K562 treated with DMSO at 1 percent for 12 hours (cell line): ENCODE data around the gene IL11RA. TPM values are rescaled to one million over a fixed set of nuclear protein-coding genes. Genes with fewer than 3 reads are reported as not detected.

Source experiments
- total RNA-seq: library from RNA; unstranded; fragments of 300-600 nt; gene quantifications from 2 replicates; pipeline ENCODE4 v1.2.3, GENCODE V29; 2022; ENCODE audit not compliant: insufficient read depth

The IL11RA gene
- 4.9 and 7.8 TPM in 2 replicates for total RNA-seq

DNA sequence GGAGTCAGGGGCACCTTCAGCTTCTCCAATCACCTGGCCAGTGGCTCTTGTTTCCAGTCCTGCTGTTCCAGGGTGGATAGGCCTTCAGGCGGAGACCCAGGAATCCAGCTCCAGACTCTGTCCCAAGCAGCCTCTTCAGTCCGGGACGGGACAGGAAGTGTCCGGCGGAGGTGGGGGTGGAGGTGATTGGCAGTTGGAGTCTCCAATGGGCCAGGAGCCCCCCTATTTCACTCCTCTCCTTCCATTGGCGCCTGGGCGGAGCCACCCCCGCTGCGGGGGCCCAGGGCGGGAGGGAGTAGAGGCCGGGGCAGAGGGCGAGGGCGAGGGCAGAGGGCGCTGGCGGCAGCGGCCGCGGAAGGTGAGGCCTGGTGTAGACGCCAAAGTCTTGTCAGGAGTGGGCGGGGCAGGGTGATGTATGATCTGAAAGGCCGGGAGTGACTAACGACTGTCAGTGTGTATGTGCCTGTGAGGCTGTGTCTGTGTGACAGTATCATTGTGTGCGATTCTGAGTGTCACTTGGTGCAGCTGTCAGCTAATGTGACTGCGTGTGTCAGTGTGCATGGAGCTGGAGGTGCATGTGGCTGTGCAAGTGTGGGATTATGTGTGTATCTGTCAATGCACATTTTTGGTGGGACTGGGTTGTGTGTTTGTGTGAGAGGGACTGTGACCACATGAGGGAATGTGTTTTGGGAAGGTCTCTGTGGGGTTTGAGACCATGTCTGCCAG is at the start of gene IL11RA:
Gene IL11RA (plus strand): TSS at position 310 of the 726 bp plus-strand sequence. CDS start 3,033 bp downstream, outside the sequence.

DNA sequence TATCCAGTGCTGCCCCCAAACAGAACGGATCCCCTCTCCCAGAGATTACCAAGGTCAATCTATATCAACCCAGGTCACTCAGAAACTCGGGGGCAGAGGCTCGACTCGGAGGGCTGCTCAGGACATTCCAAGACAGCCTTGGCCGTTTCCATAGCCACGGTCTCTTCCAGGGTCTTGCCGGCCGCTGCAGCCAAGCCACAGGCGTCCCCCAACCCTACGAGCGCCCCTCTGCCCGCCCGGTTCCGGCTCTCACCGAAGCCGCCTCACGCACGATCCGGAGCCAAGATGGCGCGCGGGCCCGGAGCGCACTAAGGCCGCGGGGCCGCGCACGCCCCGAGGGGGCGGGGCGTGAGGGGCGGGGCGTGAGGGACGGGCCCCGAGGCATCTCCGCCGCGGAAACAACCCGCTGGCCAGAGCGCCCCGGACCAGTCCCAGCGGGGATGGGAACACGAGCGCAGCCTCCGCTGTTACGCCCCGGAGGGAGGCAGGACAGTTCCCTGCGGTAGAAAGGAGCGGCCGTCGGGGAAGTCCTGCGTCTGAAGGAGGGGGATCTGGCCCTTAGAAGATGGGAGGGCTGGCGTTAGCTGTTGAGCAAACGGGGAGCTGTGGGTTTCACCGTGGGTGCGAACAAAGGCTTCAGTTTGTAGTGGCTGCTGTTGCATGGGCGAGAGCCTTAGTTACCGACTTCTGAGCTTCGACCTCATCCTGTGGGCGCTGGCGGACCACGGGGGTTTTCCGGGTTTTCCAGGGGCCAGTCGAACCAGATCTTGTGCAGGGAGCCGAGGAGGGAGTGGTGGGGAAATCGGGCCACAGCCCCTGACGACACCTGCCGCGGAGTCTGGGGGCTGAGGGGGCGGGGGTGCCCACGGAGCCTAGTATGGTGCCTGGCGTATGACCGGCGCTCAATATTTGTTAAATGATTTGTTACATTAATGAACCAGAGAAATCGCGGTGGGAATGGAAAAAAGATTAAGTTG is 39.9 kb upstream of the IL11RA start, which contains the start of gene RPP25L:
Gene RPP25L (minus strand): TSS at position 287 of the 977 bp plus-strand sequence. CDS start 801 bp downstream, outside the sequence.

DNA sequence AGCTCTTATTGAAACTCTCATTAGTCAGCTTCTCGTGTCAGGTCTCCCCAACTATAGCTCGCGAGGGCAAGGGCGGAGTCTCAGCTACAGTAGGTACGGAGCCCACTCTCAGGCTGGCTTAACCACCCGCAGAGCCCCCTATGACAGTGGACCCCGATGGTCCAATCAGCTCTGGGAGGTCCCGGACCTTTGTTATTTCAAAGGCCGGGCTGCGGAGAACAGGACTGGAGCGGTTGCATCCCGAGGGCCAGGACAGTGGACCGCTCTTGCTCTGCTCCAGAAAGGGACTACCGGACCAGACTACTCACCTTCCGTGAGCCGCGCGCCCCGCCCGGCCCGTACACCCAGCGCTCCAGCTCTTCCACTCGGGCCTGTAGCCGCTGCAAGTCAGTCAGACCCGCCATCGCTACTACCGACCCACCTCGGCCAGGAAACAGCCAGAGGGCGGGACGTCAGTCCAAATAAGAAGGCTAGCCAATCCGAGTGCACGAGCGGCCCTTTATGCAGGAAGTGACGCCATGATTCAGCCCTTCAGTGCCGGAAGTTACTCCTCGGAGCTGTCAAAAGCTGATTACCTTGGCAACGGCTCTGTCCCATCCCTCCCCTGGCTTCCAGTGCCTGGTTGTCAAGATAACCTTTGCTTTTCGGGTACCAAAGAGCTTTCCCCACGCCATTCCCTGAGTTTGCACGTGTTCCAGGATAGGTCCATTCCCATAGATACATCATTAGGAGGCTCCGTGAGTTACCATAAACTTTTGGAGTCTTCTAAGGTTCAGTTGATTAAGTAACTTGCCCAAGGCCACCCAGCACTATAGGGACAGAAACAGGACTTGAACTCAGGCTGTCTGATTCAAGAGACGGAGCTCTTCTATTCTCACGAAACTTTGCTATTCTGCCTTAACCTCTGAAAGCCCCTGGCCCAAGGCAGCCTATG is 31.7 kb upstream of the IL11RA start, which contains the start of gene DCTN3:
Gene DCTN3 (minus strand): TSS at position 435 of the 934 bp plus-strand sequence. CDS start 31 bp downstream, at position 404.

DNA sequence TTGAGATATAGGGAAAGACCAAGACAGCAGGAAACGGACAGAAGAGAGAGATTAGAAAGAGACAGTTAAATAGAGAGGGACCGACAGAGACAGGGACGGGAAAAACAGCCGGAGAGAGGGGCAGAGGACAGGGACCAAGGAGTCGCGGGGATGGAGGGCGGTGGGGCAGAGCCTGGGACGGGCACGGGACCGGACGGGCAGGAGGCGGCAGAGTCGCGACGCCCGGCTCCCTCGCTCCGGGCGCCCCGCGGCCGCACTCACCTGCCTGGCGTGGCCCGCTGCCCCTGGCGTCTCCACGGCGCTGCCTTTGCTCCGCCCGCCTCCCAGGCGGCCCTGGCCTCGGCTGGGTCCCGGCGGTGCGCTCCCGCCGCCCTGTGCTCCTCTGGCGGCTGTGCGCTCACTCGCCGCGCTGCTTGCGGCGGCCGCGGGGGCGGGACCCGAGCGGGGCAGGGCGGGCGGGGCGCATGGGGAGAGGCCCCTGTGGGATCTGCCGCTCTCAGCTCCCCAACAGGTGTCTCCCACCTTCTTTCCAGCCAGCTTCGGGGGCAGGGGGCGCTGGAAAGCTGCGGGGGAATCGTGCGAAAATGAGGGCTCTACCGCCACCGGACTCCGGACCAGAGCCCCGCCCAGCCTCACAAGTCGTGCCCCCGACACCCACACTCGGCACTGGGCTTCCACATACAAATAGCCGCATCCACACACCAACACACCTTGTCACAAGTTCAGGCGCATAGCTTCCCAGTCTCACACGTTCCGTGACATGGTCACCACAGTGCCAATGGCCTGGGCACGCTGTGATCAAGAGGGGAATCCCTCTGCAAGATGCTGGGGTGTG is 23.1 kb upstream of the IL11RA start, which contains the start of gene ARID3C:
Gene ARID3C (minus strand): TSS at position 411 of the 835 bp plus-strand sequence. CDS start 1,052 bp downstream, outside the sequence.

GRCh38 chr9:34637356-34638137 is 14.4 kb upstream of the IL11RA start, which contains the start of gene SIGMAR1:
SIGMAR1 (minus strand) TSS chr9:34637787; CDS start chr9:34637697, 90 bp downstream.

DNA sequence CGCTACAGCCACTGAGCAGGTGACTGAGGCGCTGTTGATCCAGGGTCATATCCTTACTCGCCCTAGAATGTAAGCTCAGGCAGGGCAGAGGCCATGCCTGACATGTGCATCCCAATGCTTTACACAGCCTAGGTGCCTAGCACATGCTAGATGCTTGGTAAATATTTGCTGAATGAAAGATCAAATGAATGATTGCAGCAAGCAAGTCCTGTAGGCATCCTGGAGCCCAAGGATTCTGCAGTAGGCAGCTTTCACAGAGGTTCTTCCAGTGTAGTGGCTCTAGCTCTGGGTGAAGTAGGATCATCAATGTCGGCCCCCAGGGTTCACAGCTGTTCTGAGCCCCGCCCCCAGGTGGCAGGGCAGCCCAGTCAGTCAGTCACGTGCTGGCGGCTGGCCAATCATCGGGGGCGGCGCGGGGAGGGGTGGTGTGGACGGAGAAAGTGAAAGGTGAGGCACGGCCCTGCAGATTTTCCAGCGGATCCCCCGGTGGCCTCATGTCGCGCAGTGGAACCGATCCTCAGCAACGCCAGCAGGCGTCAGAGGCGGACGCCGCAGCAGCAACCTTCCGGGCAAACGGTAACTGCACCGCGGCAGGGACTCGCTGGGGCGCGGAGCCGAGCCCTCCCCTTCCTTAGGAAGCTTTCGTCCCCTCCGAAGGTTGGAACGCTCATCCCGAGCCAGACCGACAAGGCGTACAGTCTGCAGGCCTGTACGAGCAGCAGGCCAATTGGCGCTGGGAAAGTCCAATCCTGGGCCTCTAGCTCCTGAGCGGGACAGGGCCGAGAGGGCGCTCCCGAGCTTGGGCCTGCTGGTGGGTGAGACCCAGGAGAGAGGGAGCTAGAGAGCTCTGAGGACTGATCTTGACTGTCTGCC is 5.5 kb upstream of the IL11RA start, which contains the start of gene GALT:
Gene GALT (plus strand): TSS at position 465 of the 873 bp plus-strand sequence. CDS start 30 bp downstream, at position 495.

DNA sequence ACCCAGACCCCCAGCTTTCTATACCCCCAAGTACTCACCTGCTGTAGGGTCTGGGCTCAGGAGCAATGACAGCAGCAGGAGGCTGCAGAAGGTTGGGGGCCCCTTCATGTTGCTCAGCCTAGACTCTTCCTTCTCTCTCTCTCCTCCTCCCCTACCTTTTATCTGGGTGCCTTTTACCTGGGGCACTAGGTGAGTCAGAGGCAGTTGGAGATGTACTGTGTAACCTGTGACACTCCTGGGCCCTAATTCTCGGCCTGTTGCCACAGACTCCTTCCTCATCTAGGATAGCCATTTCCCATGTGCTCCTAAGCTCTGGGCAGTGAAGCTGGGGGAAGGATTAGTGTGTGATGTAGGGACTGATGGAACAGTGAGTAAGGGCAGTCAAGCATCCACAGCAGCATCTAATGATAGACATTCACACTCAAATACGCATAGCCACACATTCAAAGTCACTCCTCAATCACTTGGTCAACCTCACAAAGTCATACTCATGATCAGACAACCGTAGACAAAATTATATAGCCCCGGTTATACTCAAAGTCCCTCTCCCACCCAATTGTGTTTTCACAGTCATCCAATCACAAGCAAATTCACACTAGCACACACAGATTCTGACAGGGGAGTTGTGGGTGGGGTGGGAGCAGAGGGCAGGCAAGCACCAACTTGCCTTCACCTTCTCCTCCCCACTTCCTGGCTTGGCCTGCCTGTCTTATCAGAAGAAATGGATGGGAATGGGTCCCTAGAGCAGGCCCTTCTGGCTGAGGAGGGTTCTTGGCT is 10.7 kb downstream of the IL11RA start, which contains the start of gene CCL27:
Gene CCL27 (minus strand): TSS at position 132 of the 777 bp plus-strand sequence. CDS start 24 bp downstream, at position 108.

DNA sequence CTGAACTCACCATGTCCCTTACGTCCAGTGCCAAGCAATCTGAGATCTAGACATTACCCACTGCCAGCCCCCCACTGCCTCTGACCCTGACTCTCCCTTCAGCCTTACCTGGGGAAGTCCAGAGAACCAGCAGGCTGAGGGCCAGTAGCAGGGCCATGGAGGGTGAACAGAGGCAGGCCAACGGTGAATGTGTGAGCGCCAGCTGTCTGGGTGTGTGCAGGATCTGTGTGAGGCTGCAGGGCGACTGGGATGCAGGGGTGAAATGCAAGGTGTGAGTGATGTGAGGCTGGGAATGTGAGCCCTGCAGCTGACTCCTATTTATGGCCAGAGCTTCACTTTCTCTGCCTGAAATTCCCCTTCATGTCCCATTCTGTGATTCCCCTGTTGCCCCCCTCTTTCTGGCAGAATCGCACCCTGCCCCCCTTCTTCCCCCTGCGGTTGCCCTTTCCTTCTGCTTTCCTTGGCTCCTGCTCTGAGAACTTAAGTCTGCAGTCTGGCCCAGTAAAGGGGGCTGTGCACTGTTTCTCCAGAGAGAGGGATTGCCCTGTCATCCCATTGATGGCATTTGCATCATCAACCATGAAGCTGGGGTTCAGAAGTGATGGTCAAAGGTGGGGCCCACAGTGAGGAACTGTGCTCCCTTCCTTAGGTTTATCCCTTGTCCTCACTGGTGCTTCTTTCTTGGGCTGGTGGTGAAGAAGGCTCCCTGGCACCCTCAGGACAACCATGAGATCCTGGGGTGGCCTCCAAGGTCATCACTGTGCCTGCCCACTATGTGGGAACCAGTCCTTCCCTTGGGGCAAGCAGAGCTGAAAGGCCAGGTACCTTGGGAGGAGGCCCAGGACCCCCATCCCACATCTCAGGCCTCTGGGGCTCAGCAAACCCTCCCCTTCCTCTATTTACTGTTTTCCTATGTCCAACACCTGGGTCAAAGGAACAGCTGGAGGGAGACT is 39.3 kb downstream of the IL11RA start, which contains the start of gene CCL19:
Gene CCL19 (minus strand): TSS at position 294 of the 953 bp plus-strand sequence. CDS start 137 bp downstream, at position 157.

DNA sequence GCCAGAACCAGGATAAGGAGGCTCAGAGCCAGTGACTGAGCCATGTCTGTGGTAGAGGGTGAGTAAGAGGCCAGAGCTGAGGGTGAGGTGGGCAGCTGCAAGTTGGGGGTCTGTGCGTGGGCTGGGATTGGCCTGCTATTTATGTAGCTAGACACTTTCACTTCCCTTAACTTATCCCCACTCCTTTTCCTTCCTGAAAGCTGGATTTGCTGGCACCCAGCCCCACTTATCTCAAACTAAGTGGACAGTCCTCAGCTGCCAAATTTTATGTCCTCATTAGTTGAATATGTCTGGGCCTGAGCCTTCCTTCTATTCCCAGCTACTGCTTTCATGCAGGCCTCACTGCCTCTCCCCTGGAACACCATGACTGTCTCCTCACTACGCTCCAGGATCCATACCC is 58.0 kb downstream of the IL11RA start, which contains the start of gene CCL21:
Gene CCL21 (minus strand): TSS at position 114 of the 400 bp plus-strand sequence. CDS start 70 bp downstream, at position 44.

Other genes starting within 250 kb of the IL11RA start
- gene FAM219A, start 193.6 kb upstream of the IL11RA start, total RNA-seq, result 5.8 and 15.0 TPM in 2 replicates
- gene DNAI1, start 193.4 kb upstream of the IL11RA start, total RNA-seq, result not detected in 2 replicates
- gene ENHO, start 129.2 kb upstream of the IL11RA start, total RNA-seq, result not detected in 2 replicates
- not detected in 2 replicates for gene CNTFR, start 62.5 kb upstream of the IL11RA start, total RNA-seq
- gene RPP25L, start 40.1 kb upstream of the IL11RA start, total RNA-seq, result 51.6 and 60.5 TPM in 2 replicates
- gene DCTN3, start 31.7 kb upstream of the IL11RA start, total RNA-seq, result 125 and 141 TPM in 2 replicates
- not detected in 2 replicates for gene ARID3C, start 23.1 kb upstream of the IL11RA start, total RNA-seq
- 16.1 and 30.0 TPM in 2 replicates for gene SIGMAR1, start 14.4 kb upstream of the IL11RA start, total RNA-seq
- 11.6 and 18.2 TPM in 2 replicates for gene GALT, start 5.5 kb upstream of the IL11RA start, total RNA-seq
- gene CCL27, start 10.5 kb downstream of the IL11RA start, total RNA-seq, result not detected in 2 replicates
- gene CCL19, start 39.1 kb downstream of the IL11RA start, total RNA-seq, result not detected in 2 replicates
- not detected in 2 replicates for gene CCL21, start 58.0 kb downstream of the IL11RA start, total RNA-seq